ENCODE measurements around the gene PRAMEF15. TPM values are rescaled to one million over a fixed set of nuclear protein-coding genes. Genes with fewer than 3 reads are reported as not detected.
"Not testable (repeated sequence)": the region's sequence is repeated elsewhere in the genome, so short reads cannot be mapped to it uniquely, and the experiment has no call there.

The PRAMEF15 gene
- total RNA-seq, 1 donor, result not detected

- H4K20me1 ChIP-seq (ENCODE audit: insufficient read depth, low read length); H3K4me3 ChIP-seq (ENCODE audit: insufficient read depth, low read length); H3K36me3 ChIP-seq (ENCODE audit: insufficient read depth, low read length); H3K79me2 ChIP-seq (ENCODE audit: insufficient read depth, low read length); H3K27me3 ChIP-seq (ENCODE audit: insufficient read depth, low read length); H3K4me2 ChIP-seq (ENCODE audit: insufficient read depth, low read length); DNase-seq (ENCODE audit: insufficient read length, low spot score, missing footprints); H2AFZ ChIP-seq (ENCODE audit: low read length); H3K27ac ChIP-seq (ENCODE audit: low read depth, low read length); H3K9me3 ChIP-seq (ENCODE audit: low read depth, low read length); H3K4me1 ChIP-seq (ENCODE audit: insufficient read depth, low read length): not testable (repeated sequence)
Observed at GRCh38 chr1:13342496-13342895, 27.1 kb downstream of the PRAMEF15 start.

- not testable (repeated sequence) for H3K9me3 ChIP-seq (ENCODE audit: low read depth, low read length); H2AFZ ChIP-seq (ENCODE audit: low read length); DNase-seq (ENCODE audit: insufficient read length, low spot score, missing footprints); H3K4me2 ChIP-seq (ENCODE audit: insufficient read depth, low read length); H3K36me3 ChIP-seq (ENCODE audit: insufficient read depth, low read length); H3K4me1 ChIP-seq (ENCODE audit: insufficient read depth, low read length); H3K27me3 ChIP-seq (ENCODE audit: insufficient read depth, low read length); H3K79me2 ChIP-seq (ENCODE audit: insufficient read depth, low read length); H4K20me1 ChIP-seq (ENCODE audit: insufficient read depth, low read length); H3K4me3 ChIP-seq (ENCODE audit: insufficient read depth, low read length); H3K27ac ChIP-seq (ENCODE audit: low read depth, low read length)
Observed at GRCh38 chr1:13347034-13347433, 31.7 kb downstream of the PRAMEF15 start, which contains the start of gene PRAMEF14. Gene PRAMEF14 (minus strand): TSS chr1:13347134. CDS start chr1:13345314, 1,820 bp downstream.

GRCh38 chr1:13353476-13353875 lies 38.1 kb downstream of the PRAMEF15 start:
- not testable (repeated sequence) for H3K79me2 ChIP-seq (ENCODE audit: insufficient read depth, low read length); H3K27ac ChIP-seq (ENCODE audit: low read depth, low read length); H2AFZ ChIP-seq (ENCODE audit: low read length); H3K4me3 ChIP-seq (ENCODE audit: insufficient read depth, low read length); H3K9me3 ChIP-seq (ENCODE audit: low read depth, low read length); H3K27me3 ChIP-seq (ENCODE audit: insufficient read depth, low read length); H3K4me1 ChIP-seq (ENCODE audit: insufficient read depth, low read length); DNase-seq (ENCODE audit: insufficient read length, low spot score, missing footprints); H4K20me1 ChIP-seq (ENCODE audit: insufficient read depth, low read length); H3K4me2 ChIP-seq (ENCODE audit: insufficient read depth, low read length); H3K36me3 ChIP-seq (ENCODE audit: insufficient read depth, low read length)

GRCh38 chr1:13354475-13354874 lies 39.1 kb downstream of the PRAMEF15 start:
- H2AFZ ChIP-seq (ENCODE audit: low read length); H3K27me3 ChIP-seq (ENCODE audit: insufficient read depth, low read length); H3K4me3 ChIP-seq (ENCODE audit: insufficient read depth, low read length); H3K27ac ChIP-seq (ENCODE audit: low read depth, low read length); H3K79me2 ChIP-seq (ENCODE audit: insufficient read depth, low read length); H3K4me2 ChIP-seq (ENCODE audit: insufficient read depth, low read length); H3K9me3 ChIP-seq (ENCODE audit: low read depth, low read length); H3K4me1 ChIP-seq (ENCODE audit: insufficient read depth, low read length); DNase-seq (ENCODE audit: insufficient read length, low spot score, missing footprints); H4K20me1 ChIP-seq (ENCODE audit: insufficient read depth, low read length); H3K36me3 ChIP-seq (ENCODE audit: insufficient read depth, low read length): not testable (repeated sequence)

- not testable (repeated sequence) for H3K79me2 ChIP-seq (ENCODE audit: insufficient read depth, low read length); H3K4me1 ChIP-seq (ENCODE audit: insufficient read depth, low read length); H3K9me3 ChIP-seq (ENCODE audit: low read depth, low read length); H3K27ac ChIP-seq (ENCODE audit: low read depth, low read length); H3K4me3 ChIP-seq (ENCODE audit: insufficient read depth, low read length); H3K4me2 ChIP-seq (ENCODE audit: insufficient read depth, low read length); DNase-seq (ENCODE audit: insufficient read length, low spot score, missing footprints); H3K36me3 ChIP-seq (ENCODE audit: insufficient read depth, low read length); H3K27me3 ChIP-seq (ENCODE audit: insufficient read depth, low read length); H2AFZ ChIP-seq (ENCODE audit: low read length); H4K20me1 ChIP-seq (ENCODE audit: insufficient read depth, low read length)
- peak; percentile 40 for TF ChIP-seq CTCF (IDR thresholded peaks at IDR 0.05; ENCODE audit: extremely low read depth, low read depth, low read length)
Observed at GRCh38 chr1:13356774-13357173, 41.4 kb downstream of the PRAMEF15 start.

GRCh38 chr1:13362364-13362763 lies 47.0 kb downstream of the PRAMEF15 start:
- not testable (repeated sequence) for H3K4me2 ChIP-seq (ENCODE audit: insufficient read depth, low read length); H3K36me3 ChIP-seq (ENCODE audit: insufficient read depth, low read length); H3K4me1 ChIP-seq (ENCODE audit: insufficient read depth, low read length); H3K27me3 ChIP-seq (ENCODE audit: insufficient read depth, low read length); DNase-seq (ENCODE audit: insufficient read length, low spot score, missing footprints); H3K27ac ChIP-seq (ENCODE audit: low read depth, low read length); H3K79me2 ChIP-seq (ENCODE audit: insufficient read depth, low read length); H3K9me3 ChIP-seq (ENCODE audit: low read depth, low read length); H3K4me3 ChIP-seq (ENCODE audit: insufficient read depth, low read length); H2AFZ ChIP-seq (ENCODE audit: low read length); H4K20me1 ChIP-seq (ENCODE audit: insufficient read depth, low read length)

- DNase-seq (ENCODE audit: insufficient read length, low spot score, missing footprints); H3K27ac ChIP-seq (ENCODE audit: low read depth, low read length); H3K27me3 ChIP-seq (ENCODE audit: insufficient read depth, low read length); H3K79me2 ChIP-seq (ENCODE audit: insufficient read depth, low read length); H3K4me3 ChIP-seq (ENCODE audit: insufficient read depth, low read length); H4K20me1 ChIP-seq (ENCODE audit: insufficient read depth, low read length); H3K4me1 ChIP-seq (ENCODE audit: insufficient read depth, low read length); H2AFZ ChIP-seq (ENCODE audit: low read length); H3K9me3 ChIP-seq (ENCODE audit: low read depth, low read length); H3K4me2 ChIP-seq (ENCODE audit: insufficient read depth, low read length); H3K36me3 ChIP-seq (ENCODE audit: insufficient read depth, low read length): not testable (repeated sequence)
Observed at GRCh38 chr1:13364928-13365327, 49.5 kb downstream of the PRAMEF15 start.

GRCh38 chr1:13366536-13366935 lies 51.2 kb downstream of the PRAMEF15 start:
- H3K79me2 ChIP-seq (ENCODE audit: insufficient read depth, low read length); H2AFZ ChIP-seq (ENCODE audit: low read length); H3K27ac ChIP-seq (ENCODE audit: low read depth, low read length); H3K27me3 ChIP-seq (ENCODE audit: insufficient read depth, low read length); DNase-seq (ENCODE audit: insufficient read length, low spot score, missing footprints); H3K4me2 ChIP-seq (ENCODE audit: insufficient read depth, low read length); H3K4me1 ChIP-seq (ENCODE audit: insufficient read depth, low read length); H3K36me3 ChIP-seq (ENCODE audit: insufficient read depth, low read length); H3K4me3 ChIP-seq (ENCODE audit: insufficient read depth, low read length); H3K9me3 ChIP-seq (ENCODE audit: low read depth, low read length); H4K20me1 ChIP-seq (ENCODE audit: insufficient read depth, low read length): not testable (repeated sequence)

- not testable (repeated sequence) for DNase-seq (ENCODE audit: insufficient read length, low spot score, missing footprints); H3K9me3 ChIP-seq (ENCODE audit: low read depth, low read length); H3K4me1 ChIP-seq (ENCODE audit: insufficient read depth, low read length); H3K4me2 ChIP-seq (ENCODE audit: insufficient read depth, low read length); H3K27me3 ChIP-seq (ENCODE audit: insufficient read depth, low read length); H4K20me1 ChIP-seq (ENCODE audit: insufficient read depth, low read length); H3K79me2 ChIP-seq (ENCODE audit: insufficient read depth, low read length); H3K36me3 ChIP-seq (ENCODE audit: insufficient read depth, low read length); H3K4me3 ChIP-seq (ENCODE audit: insufficient read depth, low read length); H3K27ac ChIP-seq (ENCODE audit: low read depth, low read length); H2AFZ ChIP-seq (ENCODE audit: low read length)
Observed at GRCh38 chr1:13368544-13368943, 53.2 kb downstream of the PRAMEF15 start.

Data from osteoblast (primary cell).